HEK293 (cell line): ENCODE results near the gene TWIST2.

Experiments
- CTCF ChIA-PET: fragments of 350-600 bp; formaldehyde crosslinking; extraction: SDS; loops from one replicate; lab custom pipeline; 2021; ENCODE audit warnings: antibody characterized with exemption; lab: Yijun Ruan, JAX
- POLR2A ChIA-PET: fragments of 300-600 bp; formaldehyde crosslinking; extraction: SDS; loops from one replicate; lab custom pipeline; 2020; ENCODE audit warnings: antibody characterized with exemption, inconsistent platforms; lab: Yijun Ruan, JAX
- H3K27ac ChIP-seq: fragments of 200-500 bp; sonication (Bioruptor generic); 2 replicates; pipeline ENCODE4 v1.5.1; 2014; ENCODE audit warnings: low read depth, low read length, control low read depth, inconsistent platforms; ENCODE audit errors: extremely low read depth
- H3K36me3 ChIP-seq, 2 experiments: fragments of 200-500 bp in 1 of 2; sonication (Bioruptor generic) in 1 of 2; 1 replicate in 1 of 2; 2 replicates in 1 of 2; pipeline ENCODE4 v1.5.1; 2014 to 2017; ENCODE audit warnings: inconsistent platforms in 2 of 2, low read length in 2 of 2; ENCODE audit not compliant: control insufficient read depth in 2 of 2, insufficient read depth in 1 of 2
- H3K4me1 ChIP-seq: fragments of 200-500 bp; sonication (Bioruptor generic); 2 replicates; pipeline ENCODE4 v1.5.1; 2014; ENCODE audit warnings: mild to moderate bottlenecking, low read length, inconsistent platforms; ENCODE audit not compliant: control insufficient read depth, insufficient read depth
- H3K4me3 ChIP-seq: 2 replicates; pipeline ENCODE4 v1.5.1; 2011; ENCODE audit warnings: low read depth, mild to moderate bottlenecking, control low read depth, low read length, moderate library complexity
- H3K9me3 ChIP-seq: fragments of 200-500 bp; sonication (Bioruptor generic); 2 replicates; pipeline ENCODE4 v1.5.1; 2014; ENCODE audit warnings: low read depth, low read length, inconsistent platforms; ENCODE audit not compliant: control insufficient read depth, insufficient read depth
- FEZF1 ChIP-seq: fragments of 450-650 bp; formaldehyde crosslinking; IDR thresholded peaks from 2 replicates; pipeline ENCODE4 v1.5.1; 2016; ENCODE audit warnings: missing biosample characterization, missing genetic modification characterization
- GLI2 ChIP-seq: fragments of 450-650 bp; formaldehyde crosslinking; IDR thresholded peaks from 2 replicates; pipeline ENCODE4; 2017; ENCODE audit warnings: missing biosample characterization, missing genetic modification characterization, low read depth, borderline replicate concordance
- SETDB1 ChIP-seq: IDR thresholded peaks from one replicate; pipeline ENCODE4 v1.6.1; 2017; ENCODE audit warnings: mild to moderate bottlenecking, low read length, moderate library complexity, mixed read lengths; ENCODE audit not compliant: insufficient read length
- TRIM28 ChIP-seq: IDR thresholded peaks from 2 replicates; pipeline ENCODE4 v1.6.1; 2011; ENCODE audit warnings: low read length, control low read depth, borderline replicate concordance
- ZBTB7A ChIP-seq: fragments of 450-650 bp; formaldehyde crosslinking; IDR thresholded peaks from 2 replicates; pipeline ENCODE4 v1.5.1; 2016; ENCODE audit warnings: low read depth, missing biosample characterization, missing genetic modification characterization
- ZBTB8A ChIP-seq: fragments of 450-650 bp; formaldehyde crosslinking; IDR thresholded peaks from 2 replicates; pipeline ENCODE4 v1.5.1; 2016; ENCODE audit warnings: missing biosample characterization, missing genetic modification characterization
- ZNF114 ChIP-seq: fragments of 450-650 bp; formaldehyde crosslinking; IDR thresholded peaks from 2 replicates; pipeline ENCODE4 v1.5.0; 2017; ENCODE audit warnings: missing biosample characterization, missing genetic modification characterization
- ZNF473 ChIP-seq: fragments of 450-650 bp; formaldehyde crosslinking; IDR thresholded peaks from 2 replicates; pipeline ENCODE4 v1.5.1; 2017; ENCODE audit warnings: missing biosample characterization, missing genetic modification characterization
- ZNF585B ChIP-seq: fragments of 450-650 bp; formaldehyde crosslinking; IDR thresholded peaks from 2 replicates; pipeline ENCODE4 v1.5.1; 2016; ENCODE audit warnings: missing biosample characterization, missing genetic modification characterization
- ZNF624 ChIP-seq: fragments of 450-650 bp; formaldehyde crosslinking; IDR thresholded peaks from 2 replicates; pipeline ENCODE4 v1.5.1; 2017; ENCODE audit warnings: missing biosample characterization, missing genetic modification characterization
- ZNF776 ChIP-seq: fragments of 450-650 bp; formaldehyde crosslinking; IDR thresholded peaks from 2 replicates; pipeline ENCODE4 v1.5.0; 2017; ENCODE audit warnings: missing biosample characterization, missing genetic modification characterization, borderline replicate concordance
- ZNF777 ChIP-seq: fragments of 450-650 bp; formaldehyde crosslinking; IDR thresholded peaks from 2 replicates; pipeline ENCODE4 v1.5.1; 2017; ENCODE audit warnings: missing biosample characterization, missing genetic modification characterization, borderline replicate concordance
- ZNF785 ChIP-seq: fragments of 450-650 bp; formaldehyde crosslinking; IDR thresholded peaks from 2 replicates; pipeline ENCODE4 v1.5.1; 2016; ENCODE audit warnings: missing biosample characterization, missing genetic modification characterization
- ZSCAN30 ChIP-seq: fragments of 450-650 bp; IDR thresholded peaks from 2 replicates; pipeline ENCODE4 v1.5.1; 2018; ENCODE audit warnings: missing biosample characterization, mild to moderate bottlenecking, missing genetic modification characterization, moderate library complexity
- ZXDB ChIP-seq: fragments of 450-650 bp; formaldehyde crosslinking; IDR thresholded peaks from 2 replicates; pipeline ENCODE4 v1.5.1; 2016; ENCODE audit warnings: missing biosample characterization, missing genetic modification characterization
- TF ChIP-seq, protein P1 (sequence below): IDR thresholded peaks from 2 replicates; pipeline ENCODE4 v1.6.1; 2011; ENCODE audit warnings: mild to moderate bottlenecking, low read depth, low read length, borderline replicate concordance
- TF ChIP-seq, protein P2 (sequence below): fragments of 450-650 bp; formaldehyde crosslinking; IDR thresholded peaks from 2 replicates; pipeline ENCODE4 v1.5.1; 2016; ENCODE audit warnings: missing biosample characterization, missing genetic modification characterization

The TWIST2 gene

DNA sequence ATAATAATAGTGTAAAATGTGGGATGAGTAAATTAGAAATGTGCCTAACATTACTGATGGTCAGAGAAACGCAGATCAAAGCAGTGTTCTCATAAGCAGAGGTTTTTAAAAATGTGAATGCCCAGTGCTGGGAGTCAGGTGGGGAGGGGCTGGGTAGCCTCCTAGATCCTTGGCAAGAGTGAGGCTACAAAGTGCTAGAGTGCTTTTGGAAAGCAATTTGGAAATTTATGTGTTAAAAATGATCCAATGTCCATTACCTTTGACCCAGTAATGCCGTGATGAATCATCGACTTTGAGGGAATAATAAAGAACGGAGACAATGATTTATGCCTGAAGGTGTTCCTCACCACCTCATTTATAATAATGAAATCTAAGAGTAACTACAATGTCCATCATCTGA lies 44.9 kb upstream of the TWIST2 start:
- CTCF ChIA-PET, result interaction anchor here (0.6 to 1.5 kb wide), 2 partner anchors 18 to 24 kb away, joined by 3 to 4 read pairs; no protein-coding TSS in a partner anchor
- TF ChIP-seq GLI2 (tag by site-specific recombination), result no peak
- TF ChIP-seq, all 188 proteins: peak for 0
- no peaks in the 10 kb centered on the region for H3K9me3 ChIP-seq
- no peak overlapping the region for H3K27ac ChIP-seq
- H3K36me3 ChIP-seq, result no peaks in the 10 kb centered on the region
- H3K4me3 ChIP-seq, result no peak overlapping the region
- POLR2A ChIA-PET, result no interaction called here
- H3K4me1 ChIP-seq, result no peaks in the 10 kb centered on the region

DNA sequence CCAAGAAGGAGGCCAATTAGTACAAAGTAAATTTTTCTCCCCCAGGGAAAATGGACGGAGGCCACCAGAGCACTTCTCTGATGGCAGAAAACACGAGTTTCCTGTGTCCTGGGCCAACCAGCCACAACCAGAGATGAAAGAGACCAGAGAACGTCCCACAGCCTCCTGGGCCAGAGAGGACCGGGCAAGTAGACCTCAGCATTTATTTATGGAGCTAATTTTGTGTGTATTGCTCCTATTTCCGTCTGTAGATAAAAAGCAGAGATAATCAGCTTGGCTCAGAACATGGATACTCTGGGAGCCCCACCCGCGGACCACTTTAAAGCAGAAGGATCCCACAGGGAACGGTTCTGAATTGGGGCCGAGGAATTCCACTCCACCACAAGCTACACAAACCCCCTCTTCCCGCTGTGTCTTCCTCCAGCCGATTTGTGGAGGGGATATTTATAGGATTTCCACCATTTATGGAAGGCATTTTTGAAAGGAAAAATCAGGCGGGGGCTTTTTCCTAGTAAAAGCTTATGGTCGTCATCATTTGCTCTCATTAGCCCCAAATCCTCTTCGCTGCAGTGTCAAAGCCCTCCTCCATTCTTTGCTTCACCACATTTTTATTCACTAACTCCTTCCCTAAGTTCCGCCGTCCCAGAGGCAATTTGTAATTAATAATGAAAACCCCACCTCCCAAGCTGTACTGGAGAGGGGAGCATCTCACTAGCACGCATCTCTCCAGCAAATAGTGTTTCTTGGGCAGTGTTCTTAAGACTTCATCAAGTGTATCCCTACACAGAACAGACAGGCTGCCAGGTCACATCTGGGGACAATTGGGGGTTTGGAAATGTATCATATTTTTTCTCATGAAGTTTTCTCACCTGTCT lies 43.7 kb upstream of the TWIST2 start:
- ChIA-PET POLR2A (no interaction called here), CTCF (interaction anchor here (1.8 kb wide), 1 partner anchor 19 kb away, joined by 5 read pairs; no protein-coding TSS in a partner anchor)
- Histone ChIP-seq H3K9me3 (no peaks in the 10 kb centered on the region; the same call in 1 of the 2 replicates), H3K4me1 (no peaks in the 10 kb centered on the region), H3K27ac (no peak overlapping the region), H3K36me3 (no peaks in the 10 kb centered on the region), H3K4me3 (no peak overlapping the region)
- TF ChIP-seq ZXDB, result no peak
- no peak for TF ChIP-seq ZBTB7A (tag by site-specific recombination)
- no peak for TF ChIP-seq ZNF624
- no peak for TF ChIP-seq ZNF785 (tag by site-specific recombination)
- TF ChIP-seq ZNF114 (tag by site-specific recombination), result no peak
- TF ChIP-seq ZBTB8A, result no peak
- TF ChIP-seq ZNF585B (tag by site-specific recombination), result no peak
- no peak for TF ChIP-seq FEZF1 (tag by site-specific recombination)
- TF ChIP-seq ZNF776, result no peak
- no peak for TF ChIP-seq ZNF473
- TF ChIP-seq, protein P1, sequence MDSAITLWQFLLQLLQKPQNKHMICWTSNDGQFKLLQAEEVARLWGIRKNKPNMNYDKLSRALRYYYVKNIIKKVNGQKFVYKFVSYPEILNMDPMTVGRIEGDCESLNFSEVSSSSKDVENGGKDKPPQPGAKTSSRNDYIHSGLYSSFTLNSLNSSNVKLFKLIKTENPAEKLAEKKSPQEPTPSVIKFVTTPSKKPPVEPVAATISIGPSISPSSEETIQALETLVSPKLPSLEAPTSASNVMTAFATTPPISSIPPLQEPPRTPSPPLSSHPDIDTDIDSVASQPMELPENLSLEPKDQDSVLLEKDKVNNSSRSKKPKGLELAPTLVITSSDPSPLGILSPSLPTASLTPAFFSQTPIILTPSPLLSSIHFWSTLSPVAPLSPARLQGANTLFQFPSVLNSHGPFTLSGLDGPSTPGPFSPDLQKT, result no peak
- no peak for TF ChIP-seq ZNF777 (tag by site-specific recombination)
- TF ChIP-seq, protein P2, sequence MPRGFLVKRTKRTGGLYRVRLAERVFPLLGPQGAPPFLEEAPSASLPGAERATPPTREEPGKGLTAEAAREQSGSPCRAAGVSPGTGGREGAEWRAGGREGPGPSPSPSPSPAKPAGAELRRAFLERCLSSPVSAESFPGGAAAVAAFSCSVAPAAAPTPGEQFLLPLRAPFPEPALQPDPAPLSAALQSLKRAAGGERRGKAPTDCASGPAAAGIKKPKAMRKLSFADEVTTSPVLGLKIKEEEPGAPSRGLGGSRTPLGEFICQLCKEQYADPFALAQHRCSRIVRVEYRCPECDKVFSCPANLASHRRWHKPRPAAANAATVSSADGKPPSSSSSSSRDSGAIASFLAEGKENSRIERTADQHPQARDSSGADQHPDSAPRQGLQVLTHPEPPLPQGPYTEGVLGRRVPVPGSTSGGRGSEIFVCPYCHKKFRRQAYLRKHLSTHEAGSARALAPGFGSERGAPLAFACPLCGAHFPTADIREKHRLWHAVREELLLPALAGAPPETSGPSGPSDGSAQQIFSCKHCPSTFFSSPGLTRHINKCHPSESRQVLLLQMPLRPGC (tag by site-specific recombination), result no peak
- TF ChIP-seq TRIM28, result no peak

DNA sequence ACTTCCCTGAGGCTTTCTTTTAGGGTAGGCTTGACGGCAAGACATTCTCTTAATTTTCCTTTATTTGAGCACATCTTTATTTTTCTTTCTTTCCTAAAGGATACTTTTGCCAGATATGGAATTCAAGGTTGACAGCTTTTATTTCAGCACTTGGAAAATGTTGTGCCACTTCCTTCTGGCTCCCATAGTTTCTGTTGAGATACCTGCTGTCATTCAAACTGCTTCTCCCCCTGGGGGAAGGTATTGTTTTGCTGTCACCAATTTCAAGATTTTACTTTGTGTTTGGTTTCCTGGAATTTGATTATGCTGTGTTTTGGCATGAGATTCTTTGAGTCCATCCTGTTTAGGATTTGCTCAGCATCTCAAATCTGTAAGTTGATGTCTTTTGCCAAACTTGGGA lies 39.1 kb upstream of the TWIST2 start:
- H3K27ac ChIP-seq, result no peak overlapping the region
- no peaks in the 10 kb centered on the region for H3K36me3 ChIP-seq
- POLR2A ChIA-PET, result no interaction called here
- CTCF ChIA-PET, result no interaction called here
- H3K9me3 ChIP-seq, result no peaks in the 10 kb centered on the region; the same call in 1 of the 2 replicates
- no peak overlapping the region for H3K4me3 ChIP-seq
- no peaks in the 10 kb centered on the region for H3K4me1 ChIP-seq
- TF ChIP-seq SETDB1 (peak; percentile 97), ZSCAN30 (tag by site-specific recombination) (no peak), TRIM28 (peak; percentile 100)
